SK-N-SH (cell line): Measurements from ENCODE around the gene GALM.

Source experiments
- CHD2 ChIP-seq: fragments of 150-350 bp; IDR thresholded peaks from 2 replicates; pipeline ENCODE4 v1.6.1; 2018; ENCODE audit warnings: low read length; ENCODE audit not compliant: partially characterized antibody
- TF ChIP-seq, protein P1 (sequence below): fragments of 200-600 bp; sonication (generic); IDR thresholded peaks from 2 replicates; pipeline ENCODE4 v1.6.1; 2017; ENCODE audit warnings: antibody characterized with exemption, mild to moderate bottlenecking, moderate library complexity

DNA sequence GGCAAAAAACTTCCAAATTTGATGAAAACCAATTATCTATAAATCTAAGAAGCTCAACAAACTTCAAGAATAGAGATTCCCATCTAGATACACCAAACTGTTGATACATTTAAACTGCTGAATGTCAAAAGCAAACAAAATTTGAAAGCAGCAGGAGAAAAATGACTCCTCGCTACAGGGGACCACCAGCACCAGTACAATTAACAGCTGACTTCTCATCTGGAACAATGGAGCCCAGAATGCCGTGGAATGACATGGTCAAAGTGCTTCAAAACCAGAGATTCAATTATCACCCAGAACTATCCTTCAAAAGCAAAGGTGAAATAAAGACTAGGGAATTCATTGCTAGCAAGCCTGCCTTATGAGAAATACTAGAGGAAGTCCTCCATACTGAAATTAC is 73.6 kb downstream of the GALM start:
- TF ChIP-seq CHD2: peak; percentile 15
- TF ChIP-seq, protein P1, sequence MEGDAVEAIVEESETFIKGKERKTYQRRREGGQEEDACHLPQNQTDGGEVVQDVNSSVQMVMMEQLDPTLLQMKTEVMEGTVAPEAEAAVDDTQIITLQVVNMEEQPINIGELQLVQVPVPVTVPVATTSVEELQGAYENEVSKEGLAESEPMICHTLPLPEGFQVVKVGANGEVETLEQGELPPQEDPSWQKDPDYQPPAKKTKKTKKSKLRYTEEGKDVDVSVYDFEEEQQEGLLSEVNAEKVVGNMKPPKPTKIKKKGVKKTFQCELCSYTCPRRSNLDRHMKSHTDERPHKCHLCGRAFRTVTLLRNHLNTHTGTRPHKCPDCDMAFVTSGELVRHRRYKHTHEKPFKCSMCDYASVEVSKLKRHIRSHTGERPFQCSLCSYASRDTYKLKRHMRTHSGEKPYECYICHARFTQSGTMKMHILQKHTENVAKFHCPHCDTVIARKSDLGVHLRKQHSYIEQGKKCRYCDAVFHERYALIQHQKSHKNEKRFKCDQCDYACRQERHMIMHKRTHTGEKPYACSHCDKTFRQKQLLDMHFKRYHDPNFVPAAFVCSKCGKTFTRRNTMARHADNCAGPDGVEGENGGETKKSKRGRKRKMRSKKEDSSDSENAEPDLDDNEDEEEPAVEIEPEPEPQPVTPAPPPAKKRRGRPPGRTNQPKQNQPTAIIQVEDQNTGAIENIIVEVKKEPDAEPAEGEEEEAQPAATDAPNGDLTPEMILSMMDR: no peak
